HEK293 (cell line): ENCODE results near the gene AUH.

Experiments
- CTCF ChIP-seq: fragments of 450-650 bp; formaldehyde crosslinking; IDR thresholded peaks from 2 replicates; pipeline ENCODE4 v1.5.1; 2016; ENCODE audit warnings: missing biosample characterization, missing genetic modification characterization
- ELK4 ChIP-seq: IDR thresholded peaks from 2 replicates; pipeline ENCODE4 v1.6.1; 2011; ENCODE audit warnings: mild to moderate bottlenecking, low read depth, low read length, borderline replicate concordance
- FEZF1 ChIP-seq: fragments of 450-650 bp; formaldehyde crosslinking; IDR thresholded peaks from 2 replicates; pipeline ENCODE4 v1.5.1; 2016; ENCODE audit warnings: missing biosample characterization, missing genetic modification characterization
- GLIS2 ChIP-seq: fragments of 450-650 bp; formaldehyde crosslinking; IDR thresholded peaks from 2 replicates; pipeline ENCODE4 v1.5.1; 2016; ENCODE audit warnings: missing biosample characterization, missing genetic modification characterization
- HOXD13 ChIP-seq: sonication (generic); formaldehyde crosslinking; IDR thresholded peaks from 2 replicates; pipeline ENCODE4 v1.8.0; 2022; ENCODE audit warnings: missing genetic modification reagents, borderline replicate concordance
- OSR2 ChIP-seq: fragments of 450-650 bp; formaldehyde crosslinking; IDR thresholded peaks from 2 replicates; pipeline ENCODE4 v1.5.1; 2016; ENCODE audit warnings: missing biosample characterization, missing genetic modification characterization
- REPIN1 ChIP-seq: fragments of 450-650 bp; formaldehyde crosslinking; IDR thresholded peaks from 2 replicates; pipeline ENCODE4 v1.5.1; 2017; ENCODE audit warnings: missing biosample characterization, missing genetic modification characterization, low read depth
- ZBTB20 ChIP-seq: fragments of 450-650 bp; formaldehyde crosslinking; IDR thresholded peaks from 2 replicates; pipeline ENCODE4 v1.5.1; 2016; ENCODE audit warnings: missing biosample characterization, missing genetic modification characterization
- ZBTB26 ChIP-seq: fragments of 450-650 bp; formaldehyde crosslinking; optimal IDR thresholded peaks from 2 replicates; pipeline ENCODE3; 2016; ENCODE audit warnings: missing biosample characterization, mild to moderate bottlenecking, missing genetic modification characterization
- ZBTB8A ChIP-seq: fragments of 450-650 bp; formaldehyde crosslinking; IDR thresholded peaks from 2 replicates; pipeline ENCODE4 v1.5.1; 2016; ENCODE audit warnings: missing biosample characterization, missing genetic modification characterization
- ZFP37 ChIP-seq: fragments of 450-650 bp; formaldehyde crosslinking; IDR thresholded peaks from 2 replicates; pipeline ENCODE4 v1.5.1; 2016; ENCODE audit warnings: missing biosample characterization, missing genetic modification characterization
- ZFP41 ChIP-seq: fragments of 450-650 bp; formaldehyde crosslinking; IDR thresholded peaks from 2 replicates; pipeline ENCODE4 v1.5.1; 2016; ENCODE audit warnings: missing biosample characterization, missing genetic modification characterization, borderline replicate concordance
- ZNF169 ChIP-seq: fragments of 450-650 bp; formaldehyde crosslinking; IDR thresholded peaks from 2 replicates; pipeline ENCODE4 v1.5.1; 2016; ENCODE audit warnings: missing biosample characterization, missing genetic modification characterization
- ZNF521 ChIP-seq: fragments of 450-650 bp; formaldehyde crosslinking; IDR thresholded peaks from 2 replicates; pipeline ENCODE4 v1.5.1; 2017; ENCODE audit warnings: missing biosample characterization, mild to moderate bottlenecking, missing genetic modification characterization
- ZNF544 ChIP-seq: fragments of 450-650 bp; formaldehyde crosslinking; IDR thresholded peaks from 2 replicates; pipeline ENCODE4 v1.5.0; 2017; ENCODE audit warnings: missing biosample characterization, missing genetic modification characterization
- ZNF549 ChIP-seq: fragments of 450-650 bp; IDR thresholded peaks from 2 replicates; pipeline ENCODE4 v1.5.1; 2018; ENCODE audit warnings: missing biosample characterization, missing genetic modification characterization, mild to moderate bottlenecking, inconsistent platforms, moderate library complexity
- ZNF571 ChIP-seq: fragments of 450-650 bp; formaldehyde crosslinking; IDR thresholded peaks from 2 replicates; pipeline ENCODE4 v1.5.0; 2017; ENCODE audit warnings: missing biosample characterization, missing genetic modification characterization
- ZNF670 ChIP-seq: fragments of 450-650 bp; formaldehyde crosslinking; IDR thresholded peaks from 2 replicates; pipeline ENCODE4 v1.5.1; 2016; ENCODE audit warnings: missing biosample characterization, missing genetic modification characterization, low read depth
- ZNF76 ChIP-seq: fragments of 450-650 bp; formaldehyde crosslinking; IDR thresholded peaks from 2 replicates; pipeline ENCODE4; 2016; ENCODE audit warnings: low read depth, missing biosample characterization, missing genetic modification characterization, borderline replicate concordance
- ZNF777 ChIP-seq: fragments of 450-650 bp; formaldehyde crosslinking; IDR thresholded peaks from 2 replicates; pipeline ENCODE4 v1.5.1; 2017; ENCODE audit warnings: missing biosample characterization, missing genetic modification characterization, borderline replicate concordance
- ZNF830 ChIP-seq: fragments of 450-650 bp; IDR thresholded peaks from 2 replicates; pipeline ENCODE4 v1.5.0; 2018; ENCODE audit warnings: missing biosample characterization, missing genetic modification characterization, low read depth, mild to moderate bottlenecking, moderate library complexity
- ZSCAN16 ChIP-seq: fragments of 450-650 bp; formaldehyde crosslinking; IDR thresholded peaks from 2 replicates; pipeline ENCODE4 v1.5.1; 2016; ENCODE audit warnings: missing biosample characterization, missing genetic modification characterization
- ZSCAN18 ChIP-seq: fragments of 450-650 bp; formaldehyde crosslinking; IDR thresholded peaks from 2 replicates; pipeline ENCODE4 v1.5.1; 2016; ENCODE audit warnings: missing biosample characterization, missing genetic modification characterization
- TF ChIP-seq, protein P1 (sequence below): fragments of 450-650 bp; formaldehyde crosslinking; IDR thresholded peaks from 2 replicates; pipeline ENCODE4 v1.5.1; 2016; ENCODE audit warnings: missing biosample characterization, missing genetic modification characterization
- TF ChIP-seq, protein P2 (sequence below): fragments of 450-650 bp; formaldehyde crosslinking; IDR thresholded peaks from 2 replicates; pipeline ENCODE4 v1.5.1; 2016; ENCODE audit warnings: missing biosample characterization, missing genetic modification characterization
- TF ChIP-seq, protein P3 (sequence below): fragments of 450-650 bp; formaldehyde crosslinking; IDR thresholded peaks from 2 replicates; pipeline ENCODE4 v1.5.1; 2016; ENCODE audit warnings: missing biosample characterization, missing genetic modification characterization
- TF ChIP-seq, protein P4 (sequence below): fragments of 450-650 bp; formaldehyde crosslinking; IDR thresholded peaks from 2 replicates; pipeline ENCODE4 v1.5.1; 2017; ENCODE audit warnings: missing biosample characterization, missing genetic modification characterization

AUH gene

GRCh38 chr9:91361291-91362050, at the start of gene AUH (continued):
- TF ChIP-seq CTCF, result peak; percentile 45; the same call in 1 of the 2 replicates
- TF ChIP-seq ZNF670, result no peak
- TF ChIP-seq ZBTB26 (tag by site-specific recombination), result peak; percentile 72
- TF ChIP-seq ELK4, result no peak
- TF ChIP-seq ZNF544, result no peak
- TF ChIP-seq REPIN1, result no peak
- TF ChIP-seq, protein P1, sequence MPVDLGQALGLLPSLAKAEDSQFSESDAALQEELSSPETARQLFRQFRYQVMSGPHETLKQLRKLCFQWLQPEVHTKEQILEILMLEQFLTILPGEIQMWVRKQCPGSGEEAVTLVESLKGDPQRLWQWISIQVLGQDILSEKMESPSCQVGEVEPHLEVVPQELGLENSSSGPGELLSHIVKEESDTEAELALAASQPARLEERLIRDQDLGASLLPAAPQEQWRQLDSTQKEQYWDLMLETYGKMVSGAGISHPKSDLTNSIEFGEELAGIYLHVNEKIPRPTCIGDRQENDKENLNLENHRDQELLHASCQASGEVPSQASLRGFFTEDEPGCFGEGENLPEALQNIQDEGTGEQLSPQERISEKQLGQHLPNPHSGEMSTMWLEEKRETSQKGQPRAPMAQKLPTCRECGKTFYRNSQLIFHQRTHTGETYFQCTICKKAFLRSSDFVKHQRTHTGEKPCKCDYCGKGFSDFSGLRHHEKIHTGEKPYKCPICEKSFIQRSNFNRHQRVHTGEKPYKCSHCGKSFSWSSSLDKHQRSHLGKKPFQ (tag by site-specific recombination), result no peak
- no peak for TF ChIP-seq ZNF777 (tag by site-specific recombination)
- no peak for TF ChIP-seq ZSCAN18
- no peak; the same call in 1 of the 2 replicates for TF ChIP-seq ZBTB20 (tag by site-specific recombination)
- TF ChIP-seq GLIS2 (tag by site-specific recombination), result no peak
- no peak for TF ChIP-seq ZNF830
- TF ChIP-seq ZFP37 (tag by site-specific recombination), result peak; percentile 51; the same call in 1 of the 2 replicates
- no peak for TF ChIP-seq FEZF1
- TF ChIP-seq ZNF549 (tag by site-specific recombination), result no peak
- TF ChIP-seq ZNF571 (tag by site-specific recombination), result no peak
- TF ChIP-seq, protein P2, sequence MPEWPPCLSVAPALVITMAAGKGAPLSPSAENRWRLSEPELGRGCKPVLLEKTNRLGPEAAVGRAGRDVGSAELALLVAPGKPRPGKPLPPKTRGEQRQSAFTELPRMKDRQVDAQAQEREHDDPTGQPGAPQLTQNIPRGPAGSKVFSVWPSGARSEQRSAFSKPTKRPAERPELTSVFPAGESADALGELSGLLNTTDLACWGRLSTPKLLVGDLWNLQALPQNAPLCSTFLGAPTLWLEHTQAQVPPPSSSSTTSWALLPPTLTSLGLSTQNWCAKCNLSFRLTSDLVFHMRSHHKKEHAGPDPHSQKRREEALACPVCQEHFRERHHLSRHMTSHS, result no peak
- no peak for TF ChIP-seq ZFP41 (tag by site-specific recombination)
- no peak for TF ChIP-seq HOXD13 (CRISPR knock-in tag)
- no peak for TF ChIP-seq ZNF521 (tag by site-specific recombination)
- TF ChIP-seq OSR2 (tag by site-specific recombination), result no peak
- no peak for TF ChIP-seq ZNF169 (tag by site-specific recombination)
- TF ChIP-seq, protein P3, sequence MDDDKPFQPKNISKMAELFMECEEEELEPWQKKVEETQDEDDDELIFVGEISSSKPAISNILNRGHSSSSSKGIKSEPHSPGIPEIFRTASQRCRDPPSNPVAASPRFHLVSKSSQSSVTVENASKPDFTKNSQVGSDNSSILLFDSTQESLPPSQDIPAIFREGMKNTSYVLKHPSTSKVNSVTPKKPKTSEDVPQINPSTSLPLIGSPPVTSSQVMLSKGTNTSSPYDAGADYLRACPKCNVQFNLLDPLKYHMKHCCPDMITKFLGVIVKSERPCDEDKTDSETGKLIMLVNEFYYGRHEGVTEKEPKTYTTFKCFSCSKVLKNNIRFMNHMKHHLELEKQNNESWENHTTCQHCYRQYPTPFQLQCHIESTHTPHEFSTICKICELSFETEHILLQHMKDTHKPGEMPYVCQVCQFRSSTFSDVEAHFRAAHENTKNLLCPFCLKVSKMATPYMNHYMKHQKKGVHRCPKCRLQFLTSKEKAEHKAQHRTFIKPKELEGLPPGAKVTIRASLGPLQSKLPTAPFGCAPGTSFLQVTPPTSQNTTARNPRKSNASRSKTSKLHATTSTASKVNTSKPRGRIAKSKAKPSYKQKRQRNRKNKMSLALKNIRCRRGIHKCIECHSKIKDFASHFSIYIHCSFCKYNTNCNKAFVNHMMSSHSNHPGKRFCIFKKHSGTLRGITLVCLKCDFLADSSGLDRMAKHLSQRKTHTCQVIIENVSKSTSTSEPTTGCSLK (tag by site-specific recombination), result no peak
- TF ChIP-seq, protein P4, sequence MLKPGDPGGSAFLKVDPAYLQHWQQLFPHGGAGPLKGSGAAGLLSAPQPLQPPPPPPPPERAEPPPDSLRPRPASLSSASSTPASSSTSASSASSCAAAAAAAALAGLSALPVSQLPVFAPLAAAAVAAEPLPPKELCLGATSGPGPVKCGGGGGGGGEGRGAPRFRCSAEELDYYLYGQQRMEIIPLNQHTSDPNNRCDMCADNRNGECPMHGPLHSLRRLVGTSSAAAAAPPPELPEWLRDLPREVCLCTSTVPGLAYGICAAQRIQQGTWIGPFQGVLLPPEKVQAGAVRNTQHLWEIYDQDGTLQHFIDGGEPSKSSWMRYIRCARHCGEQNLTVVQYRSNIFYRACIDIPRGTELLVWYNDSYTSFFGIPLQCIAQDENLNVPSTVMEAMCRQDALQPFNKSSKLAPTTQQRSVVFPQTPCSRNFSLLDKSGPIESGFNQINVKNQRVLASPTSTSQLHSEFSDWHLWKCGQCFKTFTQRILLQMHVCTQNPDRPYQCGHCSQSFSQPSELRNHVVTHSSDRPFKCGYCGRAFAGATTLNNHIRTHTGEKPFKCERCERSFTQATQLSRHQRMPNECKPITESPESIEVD (tag by site-specific recombination), result no peak
- TF ChIP-seq ZBTB8A, result no peak
- peak; percentile 43; the same call in 1 of the 2 replicates for TF ChIP-seq ZNF76 (tag by site-specific recombination)
- no peak for TF ChIP-seq ZSCAN16
